Measurements from ENCODE around the gene TASP1. TPM values are rescaled to one million over a fixed set of nuclear protein-coding genes. Genes with fewer than 3 reads are reported as not detected.

TASP1 gene
- total RNA-seq, 2 donors from 2014 or later: 5.2 to 7.2 TPM

DNA sequence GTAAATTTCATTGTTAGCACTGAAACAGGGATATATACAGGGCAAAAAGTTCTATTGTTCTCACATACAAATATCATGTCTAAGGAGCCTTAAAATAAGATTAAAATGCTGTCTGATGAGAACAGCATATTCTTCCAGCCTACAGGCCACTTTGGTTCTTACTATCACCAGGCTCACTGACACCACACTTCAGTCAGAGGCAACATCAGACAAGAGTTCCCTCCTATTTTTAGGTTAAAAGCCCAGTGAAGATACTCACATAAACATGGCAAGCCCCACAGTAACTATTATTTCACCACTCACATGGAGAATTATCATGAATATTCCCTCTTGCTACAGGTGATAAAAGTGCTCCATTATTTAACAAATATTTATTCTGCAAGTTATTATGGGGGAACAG lies 241.9 kb downstream of the TASP1 start:
- Histone ChIP-seq H3K27ac (no peak overlapping the region), H3K9me3 (no peaks in the 10 kb centered on the region), H3K27me3 (no peaks in the 10 kb centered on the region), H3K4me3 (no peak overlapping the region), H3K36me3 (no peaks in the 10 kb centered on the region), H3K4me1 (no peaks in the 10 kb centered on the region)
- no peak for DNase-seq (ENCODE audit: low spot score)
- TF ChIP-seq, protein P1, sequence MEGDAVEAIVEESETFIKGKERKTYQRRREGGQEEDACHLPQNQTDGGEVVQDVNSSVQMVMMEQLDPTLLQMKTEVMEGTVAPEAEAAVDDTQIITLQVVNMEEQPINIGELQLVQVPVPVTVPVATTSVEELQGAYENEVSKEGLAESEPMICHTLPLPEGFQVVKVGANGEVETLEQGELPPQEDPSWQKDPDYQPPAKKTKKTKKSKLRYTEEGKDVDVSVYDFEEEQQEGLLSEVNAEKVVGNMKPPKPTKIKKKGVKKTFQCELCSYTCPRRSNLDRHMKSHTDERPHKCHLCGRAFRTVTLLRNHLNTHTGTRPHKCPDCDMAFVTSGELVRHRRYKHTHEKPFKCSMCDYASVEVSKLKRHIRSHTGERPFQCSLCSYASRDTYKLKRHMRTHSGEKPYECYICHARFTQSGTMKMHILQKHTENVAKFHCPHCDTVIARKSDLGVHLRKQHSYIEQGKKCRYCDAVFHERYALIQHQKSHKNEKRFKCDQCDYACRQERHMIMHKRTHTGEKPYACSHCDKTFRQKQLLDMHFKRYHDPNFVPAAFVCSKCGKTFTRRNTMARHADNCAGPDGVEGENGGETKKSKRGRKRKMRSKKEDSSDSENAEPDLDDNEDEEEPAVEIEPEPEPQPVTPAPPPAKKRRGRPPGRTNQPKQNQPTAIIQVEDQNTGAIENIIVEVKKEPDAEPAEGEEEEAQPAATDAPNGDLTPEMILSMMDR (IDR thresholded peaks at IDR 0.05): no peak

DNA sequence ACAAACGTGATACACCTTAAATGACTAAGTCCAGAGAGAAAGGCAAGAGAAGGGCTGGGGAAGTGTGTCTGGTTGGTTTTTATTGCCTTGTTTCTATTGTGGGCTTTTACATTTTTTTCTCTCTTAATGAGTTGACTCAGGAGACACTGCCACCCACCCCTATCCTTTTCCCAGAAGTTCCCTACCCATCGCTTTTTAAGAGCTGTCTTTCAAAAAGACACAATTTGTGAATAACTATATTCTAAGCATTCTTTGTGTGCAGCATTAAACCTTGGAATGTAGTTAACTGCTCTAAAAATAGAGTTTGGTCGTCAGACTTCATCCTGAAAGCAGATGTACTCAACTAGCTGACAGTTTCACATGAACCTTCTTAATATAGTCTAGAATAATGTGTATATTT lies 242.7 kb downstream of the TASP1 start:
- TF ChIP-seq, protein P1 (IDR thresholded peaks at IDR 0.05): no peak
- no peak overlapping the region for H3K4me3 ChIP-seq
- no peaks in the 10 kb centered on the region for H3K4me1 ChIP-seq
- no peak for DNase-seq (ENCODE audit: low spot score)
- no peaks in the 10 kb centered on the region for H3K9me3 ChIP-seq
- H3K27ac ChIP-seq: no peak overlapping the region
- H3K36me3 ChIP-seq: no peaks in the 10 kb centered on the region
- no peaks in the 10 kb centered on the region for H3K27me3 ChIP-seq

DNA sequence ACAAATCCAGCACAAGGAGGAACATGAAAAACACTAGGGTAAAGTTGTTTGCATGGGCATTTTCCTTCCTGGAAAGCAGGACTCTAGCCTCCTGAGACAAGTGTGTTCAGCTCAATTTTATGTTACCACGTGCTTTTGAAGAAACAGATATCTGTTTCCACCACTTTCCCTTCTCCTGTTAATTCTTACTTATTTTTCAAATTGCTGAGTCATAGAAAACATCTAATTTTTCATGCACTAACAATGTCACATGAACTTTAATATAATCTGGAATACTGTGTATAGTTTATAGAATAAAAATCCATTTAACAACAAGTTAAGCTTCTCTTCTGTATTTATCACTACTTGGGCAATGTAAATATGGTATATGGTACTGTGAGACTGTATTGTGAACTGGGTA lies 243.5 kb downstream of the TASP1 start:
- no peak overlapping the region for H3K27ac ChIP-seq
- TF ChIP-seq, protein P1 (IDR thresholded peaks at IDR 0.05): no peak
- H3K4me3 ChIP-seq: no peak overlapping the region
- no peaks in the 10 kb centered on the region for H3K4me1 ChIP-seq
- no peak for DNase-seq (ENCODE audit: low spot score)
- no peaks in the 10 kb centered on the region for H3K36me3 ChIP-seq
- no peaks in the 10 kb centered on the region for H3K9me3 ChIP-seq
- no peaks in the 10 kb centered on the region for H3K27me3 ChIP-seq

DNA sequence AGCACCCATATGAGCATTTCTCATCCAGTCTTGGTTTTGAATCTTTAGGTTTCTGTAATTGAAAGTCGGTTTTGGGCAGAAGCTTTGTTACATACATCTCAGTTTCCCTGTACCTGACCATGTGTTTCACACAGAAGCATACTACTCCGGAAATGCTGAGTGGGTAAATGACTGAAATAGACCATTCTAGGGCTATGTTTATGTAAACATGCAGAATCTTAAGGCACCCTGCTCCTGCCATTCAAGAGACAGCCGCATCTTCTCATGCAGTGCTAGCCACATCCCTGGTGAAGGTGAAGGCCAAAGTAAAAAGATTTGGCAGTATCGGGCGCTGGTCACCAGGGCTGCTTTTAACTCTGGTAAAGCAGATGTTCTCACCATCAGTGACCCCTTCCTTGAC lies 246.3 kb downstream of the TASP1 start:
- Histone ChIP-seq H3K27me3 (no peaks in the 10 kb centered on the region), H3K9me3 (no peaks in the 10 kb centered on the region), H3K4me3 (no peak overlapping the region), H3K4me1 (no peaks in the 10 kb centered on the region), H3K27ac (no peak overlapping the region), H3K36me3 (peaks cover 6% of the 10 kb centered on the region)
- TF ChIP-seq, protein P1 (IDR thresholded peaks at IDR 0.05): no peak
- no peak for DNase-seq (ENCODE audit: low spot score)

DNA sequence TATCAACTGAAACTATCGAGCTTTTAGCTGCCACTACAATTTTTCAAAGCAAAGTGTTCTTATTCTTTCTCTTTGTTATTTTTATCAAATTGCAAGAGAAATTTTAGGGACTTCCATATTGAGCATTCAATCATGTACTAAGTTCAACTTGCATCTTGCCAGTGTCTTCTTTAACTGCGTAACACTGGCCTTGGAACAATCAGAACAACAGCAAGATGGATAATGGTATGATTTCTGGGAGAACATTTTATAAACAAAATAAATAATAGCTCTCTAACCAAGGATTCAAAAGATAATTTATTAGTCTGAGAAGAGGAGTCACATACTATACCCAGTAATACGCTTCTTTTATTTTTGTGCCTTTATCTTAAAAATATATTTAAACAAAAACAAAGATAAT lies 249.6 kb downstream of the TASP1 start:
- no peaks in the 10 kb centered on the region for H3K4me1 ChIP-seq
- TF ChIP-seq, protein P1 (IDR thresholded peaks at IDR 0.05): no peak

DNA sequence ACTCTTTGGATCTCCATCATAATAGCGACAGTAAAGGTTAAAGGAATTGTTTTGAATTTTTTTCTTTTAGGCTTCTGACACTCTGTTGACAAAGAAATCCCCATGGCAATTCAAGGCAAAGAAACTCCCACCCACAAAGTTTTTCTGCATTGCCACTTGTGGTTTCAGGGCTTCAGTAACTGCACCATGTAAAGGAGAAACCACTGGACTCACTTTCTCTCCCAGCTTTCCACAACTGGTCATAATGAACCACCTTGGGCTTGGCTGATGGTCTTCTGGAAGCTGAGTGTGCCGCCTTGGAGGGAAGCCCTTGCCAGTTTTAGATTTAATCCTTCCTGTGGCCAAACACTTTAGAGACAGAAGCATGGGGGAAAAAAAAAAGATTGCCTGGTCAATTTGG lies 254.6 kb downstream of the TASP1 start:
- Histone ChIP-seq H3K9me3 (no peaks in the 10 kb centered on the region), H3K4me1 (no peaks in the 10 kb centered on the region), H3K27me3 (no peaks in the 10 kb centered on the region), H3K36me3 (peaks cover 7% of the 10 kb centered on the region), H3K27ac (no peak overlapping the region), H3K4me3 (no peak overlapping the region)
- TF ChIP-seq, protein P1 (IDR thresholded peaks at IDR 0.05): no peak
- DNase-seq (ENCODE audit: low spot score): no peak

More for the DNA sequence above, 249.6 kb downstream of the TASP1 start:
- no peaks in the 10 kb centered on the region for H3K27me3 ChIP-seq
- no peak overlapping the region for H3K4me3 ChIP-seq
- DNase-seq (ENCODE audit: low spot score): no peak
- H3K27ac ChIP-seq: no peak overlapping the region
- no peaks in the 10 kb centered on the region for H3K9me3 ChIP-seq
- H3K36me3 ChIP-seq: peaks cover 7% of the 10 kb centered on the region
